Kidney glomerular epithelial cell (primary cell): Measurements from ENCODE around the gene CCR3.

Experiments used
- DNase-seq: peaks from one replicate; lab custom pipeline; 2025; lab: John Stamatoyannopoulos, UW

CCR3 gene

DNA sequence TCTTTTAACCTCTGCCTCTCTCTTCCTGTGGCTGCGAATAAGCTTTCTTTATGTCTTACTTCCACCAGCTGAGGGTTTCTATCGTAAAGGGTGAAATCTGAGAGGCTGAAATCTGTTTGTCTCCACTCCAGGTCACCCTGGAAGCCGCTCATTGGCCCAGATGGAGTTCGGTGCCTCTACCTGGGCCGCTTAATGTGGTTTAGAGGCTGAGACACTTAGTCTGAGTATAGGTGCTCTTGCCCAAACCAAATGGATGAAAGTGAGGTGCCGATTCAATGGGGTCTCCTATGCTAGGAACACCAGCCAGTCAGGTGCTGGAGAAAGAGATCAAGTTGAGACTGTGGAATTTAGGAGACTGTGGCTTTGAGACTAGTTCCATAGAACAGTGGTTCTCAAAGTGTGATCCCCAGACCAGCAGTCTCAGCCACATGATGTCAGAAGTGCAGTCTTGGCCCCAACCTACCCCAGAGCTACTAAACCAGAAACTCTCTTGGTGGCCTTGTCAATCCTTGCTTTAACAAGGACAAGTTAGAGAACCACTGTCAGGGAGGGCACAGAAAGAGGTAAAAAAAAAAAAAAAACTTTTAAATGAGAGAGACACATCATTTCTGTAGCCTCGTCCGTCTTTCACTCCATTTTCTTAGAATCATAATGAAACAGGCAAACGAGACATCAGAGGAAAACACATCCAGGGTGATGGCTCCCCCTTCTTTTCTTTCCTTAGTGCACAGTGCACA, 56.8 kb downstream of the CCR3 start:
- no peak for DNase-seq

DNA sequence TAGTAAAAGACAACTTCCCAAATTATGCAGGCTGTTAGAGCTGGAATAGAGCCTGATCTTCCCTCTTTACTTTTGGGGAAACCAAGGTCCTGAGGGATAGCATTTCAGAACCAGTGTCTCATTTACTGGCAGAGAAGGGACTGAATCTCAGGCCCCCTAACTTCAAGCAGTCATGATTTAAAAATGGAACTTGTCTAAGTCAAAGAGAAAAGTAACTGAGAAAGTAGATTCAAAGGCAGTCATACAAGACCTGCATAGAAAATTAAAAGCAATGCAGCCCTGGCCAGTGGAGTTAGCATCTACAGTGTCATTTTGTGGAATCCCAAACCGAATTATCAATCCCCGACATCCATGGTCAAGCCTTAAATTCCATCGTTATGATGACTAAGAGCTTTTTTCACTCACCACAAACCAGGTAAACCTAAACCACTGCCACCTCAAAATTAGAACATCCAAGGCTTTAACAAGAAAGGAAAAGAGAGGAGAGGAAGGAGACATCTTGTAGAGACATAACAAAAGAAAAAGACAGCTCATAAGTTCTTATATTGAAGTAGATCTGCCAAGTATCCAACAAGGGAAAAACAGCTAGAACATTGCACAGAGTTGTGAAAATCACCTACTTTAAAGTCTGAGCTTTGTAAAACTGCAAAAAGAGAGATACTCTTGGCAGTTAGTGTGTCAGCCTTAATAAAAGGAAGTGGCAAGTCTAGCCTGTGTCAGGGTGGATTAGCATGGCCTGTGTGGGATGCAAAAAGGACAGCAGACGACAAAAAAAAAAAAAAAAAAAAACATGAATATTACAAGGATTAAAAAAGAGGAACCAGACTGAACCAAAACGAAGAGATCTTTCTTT, 57.6 kb downstream of the CCR3 start:
- DNase-seq = no peak

DNA sequence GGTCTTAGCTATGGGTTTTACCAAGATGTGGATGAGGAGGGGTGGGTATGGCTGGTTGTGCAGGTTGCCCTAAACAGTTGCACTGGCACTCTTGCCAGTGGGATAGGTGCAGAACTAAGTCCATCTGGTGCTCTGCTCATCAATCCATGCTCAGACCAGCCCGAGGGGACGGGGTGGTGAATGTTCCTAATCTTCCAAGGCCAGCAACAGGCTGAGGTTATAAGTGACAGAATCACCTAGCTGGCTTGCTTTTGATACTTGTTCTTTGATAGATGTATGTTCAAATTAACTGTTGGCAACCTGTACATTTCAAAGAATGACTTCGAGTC, 58.2 kb downstream of the CCR3 start:
- no peak for DNase-seq

DNA sequence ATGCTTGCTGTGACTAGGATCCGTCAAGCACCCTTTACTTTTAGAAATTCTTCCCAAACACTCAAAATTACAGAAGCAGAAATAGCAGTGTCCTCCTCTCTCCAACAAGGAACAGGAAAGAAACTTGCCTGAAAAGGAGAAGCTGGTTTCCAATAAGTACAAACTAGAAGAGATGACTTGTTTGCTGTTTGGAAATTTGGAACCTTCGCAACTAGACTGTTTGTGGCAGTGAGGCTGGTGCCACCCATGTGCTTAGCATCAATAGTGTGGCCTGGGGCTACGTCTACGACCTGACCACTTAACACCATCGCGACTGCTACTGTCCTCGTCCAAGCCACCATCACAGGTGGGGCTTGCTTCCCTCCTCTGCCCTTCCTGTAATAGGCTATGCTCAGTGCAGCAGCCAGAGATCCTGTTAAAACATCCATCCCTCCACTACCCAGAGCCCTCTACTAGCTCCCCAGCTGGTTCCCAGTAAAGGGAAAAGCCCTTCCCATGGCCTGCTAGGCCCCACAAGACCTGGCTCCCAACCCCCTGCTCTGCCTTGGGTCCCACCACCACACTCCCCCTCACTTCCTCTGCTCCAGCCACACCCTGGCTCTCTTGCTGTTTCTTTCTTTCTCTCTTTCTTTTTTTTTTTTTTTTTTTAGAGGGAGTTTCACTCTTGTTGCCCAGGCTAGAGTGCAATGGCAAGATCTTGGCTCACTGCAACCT, 59.0 kb downstream of the CCR3 start:
- DNase-seq = no peak

DNA sequence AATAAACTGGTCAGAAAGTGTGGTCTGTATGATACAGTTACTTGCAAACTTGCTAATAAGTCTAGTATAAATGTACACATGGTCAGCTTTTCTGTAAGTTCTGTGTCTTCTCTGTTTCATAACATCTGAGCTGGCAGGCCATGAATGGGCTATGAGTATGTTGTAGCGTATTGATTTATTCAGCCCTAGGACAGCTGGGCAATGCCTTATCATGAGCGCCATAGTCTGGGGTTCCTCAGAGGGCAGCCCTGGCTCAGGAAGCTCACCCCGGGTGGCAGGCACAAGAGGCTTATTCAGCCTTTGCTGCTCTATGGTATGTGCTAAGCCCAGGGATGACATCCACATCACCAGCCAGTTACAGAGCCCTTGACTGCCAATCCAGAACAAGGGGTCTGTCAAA, 61.0 kb downstream of the CCR3 start:
- no peak for DNase-seq

DNA sequence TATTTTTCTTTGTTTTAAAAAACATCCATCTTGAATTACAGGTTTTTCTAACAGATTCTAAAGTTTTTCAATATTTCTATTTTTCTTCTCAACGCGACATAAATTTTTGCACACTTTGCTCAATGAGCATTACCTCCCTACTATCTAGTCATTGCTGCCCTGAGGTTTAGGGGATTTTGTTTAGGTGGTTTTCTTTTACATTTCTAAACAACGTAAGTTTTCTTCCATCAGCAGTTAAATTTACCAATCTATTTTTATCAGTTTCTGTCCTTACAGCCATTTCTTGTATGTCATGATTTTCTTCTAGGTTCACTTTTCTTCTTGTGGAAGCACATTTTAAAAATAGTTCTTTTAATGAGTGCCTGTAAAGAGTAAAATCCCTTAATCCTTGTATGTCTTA, 62.5 kb downstream of the CCR3 start:
- DNase-seq = no peak

DNA sequence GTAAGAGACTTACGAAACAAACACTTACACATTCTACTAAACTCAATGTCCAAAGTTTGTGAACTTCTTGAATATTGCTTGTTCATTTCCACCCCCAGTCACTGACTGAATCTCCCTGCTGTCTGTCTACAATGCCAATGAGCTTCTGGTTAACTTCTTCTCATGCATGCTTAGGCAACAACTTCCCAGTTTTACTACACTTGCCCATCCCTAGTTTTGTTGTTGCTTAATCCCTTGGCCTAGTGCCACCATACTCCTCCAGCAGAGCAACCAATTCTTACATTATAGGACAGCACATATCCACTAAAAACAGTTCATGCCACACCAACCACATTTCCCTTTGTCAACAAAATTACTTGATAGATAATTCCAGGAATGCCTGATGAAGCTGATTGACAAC, 70.7 kb downstream of the CCR3 start:
- DNase-seq = no peak

DNA sequence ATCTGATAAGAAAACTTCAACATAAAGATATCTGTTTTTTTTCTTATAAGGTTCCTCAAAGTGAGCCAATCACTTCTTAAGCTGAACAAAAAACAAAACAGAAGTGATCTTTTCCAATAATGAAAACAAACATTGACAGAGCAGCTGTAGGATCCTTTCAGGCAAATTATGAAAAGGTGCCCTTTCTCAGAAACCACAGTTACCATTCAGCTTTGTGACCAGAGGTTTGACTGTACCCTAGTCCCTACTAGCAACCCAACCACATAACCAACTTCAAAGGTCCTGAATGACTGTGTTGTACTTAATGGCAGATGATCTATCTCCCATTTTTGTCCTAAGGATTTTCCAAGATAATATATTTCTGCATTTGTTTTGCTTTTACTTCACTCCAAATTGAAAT, 72.3 kb downstream of the CCR3 start:
- DNase-seq = no peak

DNA sequence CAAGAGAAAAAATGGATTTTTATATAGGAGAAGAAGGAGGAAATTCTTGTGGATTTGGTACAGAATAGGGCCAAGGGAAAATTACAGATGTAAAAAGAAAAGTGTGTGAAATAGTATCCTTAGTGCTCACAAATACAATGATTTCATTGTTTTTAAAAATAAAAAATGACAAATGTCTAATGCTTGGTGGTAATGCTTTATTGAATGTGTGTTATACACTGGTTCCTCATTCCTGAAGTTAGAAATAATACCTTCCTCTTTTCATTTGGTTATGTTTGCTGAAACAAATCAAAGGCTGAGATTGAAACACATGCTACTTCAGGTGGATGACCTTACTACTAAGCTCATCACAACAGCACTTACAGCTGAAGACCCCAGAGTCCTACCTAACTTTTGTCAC, 73.9 kb downstream of the CCR3 start:
- no peak for DNase-seq
